ENCODE measurements around the gene KAZN. TPM values are rescaled to one million over a fixed set of nuclear protein-coding genes. Genes with fewer than 3 reads are reported as not detected.
A peak's percentile ranks its signal among the peaks of the same experiment; 100 is the strongest.

The KAZN gene
- total and polyA plus RNA-seq, 2 donors (not counting 1 experiment from before 2014, with no cell fraction given), result 3.4 to 5.0 TPM

DNA sequence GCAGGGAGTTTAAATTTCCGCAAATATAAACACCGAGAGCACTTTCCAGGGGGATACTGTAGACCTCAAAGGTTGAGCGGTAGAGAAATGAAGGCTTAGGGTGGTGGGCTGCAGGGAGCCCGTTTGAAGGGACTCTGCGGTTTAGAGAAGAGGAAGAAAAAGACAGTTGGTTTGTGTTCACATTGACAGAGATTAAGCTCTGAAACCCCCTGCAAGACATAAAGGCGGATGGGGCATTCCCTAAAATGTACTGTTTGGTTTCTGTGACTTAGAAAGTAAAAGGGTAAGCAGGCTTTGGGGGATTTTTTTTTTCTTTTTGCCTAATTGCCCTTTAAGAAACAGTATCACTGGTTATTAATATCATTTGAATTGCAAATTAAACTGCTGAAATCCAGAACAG is 1.3 kb downstream of the KAZN start:
- no peaks in the 10 kb centered on the region for H3K9me3 ChIP-seq (ENCODE audit: control insufficient read depth, insufficient read depth, low read depth, low read length)
- H3K4me3 ChIP-seq (replicated peaks in 1 of 4; ENCODE audit: control extremely low read depth in 1 of 4, insufficient read depth in 1 of 4, low read depth in 3 of 4, low read length in 4 of 4), result peak overlapping the region in 3 of 4 experiments; percentile 46 to 61 (median 51)
- H4K20me1 ChIP-seq (ENCODE audit: control insufficient read depth, extremely low read depth, insufficient read depth, low read length), result no peaks in the 10 kb centered on the region
- TF ChIP-seq, protein P1, sequence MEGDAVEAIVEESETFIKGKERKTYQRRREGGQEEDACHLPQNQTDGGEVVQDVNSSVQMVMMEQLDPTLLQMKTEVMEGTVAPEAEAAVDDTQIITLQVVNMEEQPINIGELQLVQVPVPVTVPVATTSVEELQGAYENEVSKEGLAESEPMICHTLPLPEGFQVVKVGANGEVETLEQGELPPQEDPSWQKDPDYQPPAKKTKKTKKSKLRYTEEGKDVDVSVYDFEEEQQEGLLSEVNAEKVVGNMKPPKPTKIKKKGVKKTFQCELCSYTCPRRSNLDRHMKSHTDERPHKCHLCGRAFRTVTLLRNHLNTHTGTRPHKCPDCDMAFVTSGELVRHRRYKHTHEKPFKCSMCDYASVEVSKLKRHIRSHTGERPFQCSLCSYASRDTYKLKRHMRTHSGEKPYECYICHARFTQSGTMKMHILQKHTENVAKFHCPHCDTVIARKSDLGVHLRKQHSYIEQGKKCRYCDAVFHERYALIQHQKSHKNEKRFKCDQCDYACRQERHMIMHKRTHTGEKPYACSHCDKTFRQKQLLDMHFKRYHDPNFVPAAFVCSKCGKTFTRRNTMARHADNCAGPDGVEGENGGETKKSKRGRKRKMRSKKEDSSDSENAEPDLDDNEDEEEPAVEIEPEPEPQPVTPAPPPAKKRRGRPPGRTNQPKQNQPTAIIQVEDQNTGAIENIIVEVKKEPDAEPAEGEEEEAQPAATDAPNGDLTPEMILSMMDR (conservative IDR thresholded peaks at IDR 0.05 in 1 of 2, IDR thresholded peaks at IDR 0.05 in 1 of 2; ENCODE audit: low read depth in 1 of 2, low read length in 2 of 2), result no peak
- no peak for TF ChIP-seq EZH2 (IDR thresholded peaks at IDR 0.05; ENCODE audit: low read length, missing control alignments)
- H3K27me3 ChIP-seq (ENCODE audit: control insufficient read depth, insufficient read depth, low read length), result peaks cover 15% of the 10 kb centered on the region
- no peak overlapping the region for H3K27ac ChIP-seq (ENCODE audit: insufficient read depth, low read length)
- H3K79me2 ChIP-seq (ENCODE audit: control insufficient read depth, insufficient read depth, low read length), result no peaks in the 10 kb centered on the region
- H3K4me2 ChIP-seq (ENCODE audit: extremely low read depth, insufficient read depth, low read length), result peak overlapping the region; percentile 82
- no peak overlapping the region for H3K9ac ChIP-seq (ENCODE audit: insufficient read depth, low read length)
- DNase-seq (ENCODE audit: low read depth in 2 of 2), result no peak
- no peaks in the 10 kb centered on the region for H3K36me3 ChIP-seq (ENCODE audit: control insufficient read depth, insufficient read depth, low read length)
- no peaks in the 10 kb centered on the region for H3K4me1 ChIP-seq (ENCODE audit: control insufficient read depth, extremely low read depth, insufficient read depth, low read length)
- H2AFZ ChIP-seq (ENCODE audit: low read length), result no peak overlapping the region

DNA sequence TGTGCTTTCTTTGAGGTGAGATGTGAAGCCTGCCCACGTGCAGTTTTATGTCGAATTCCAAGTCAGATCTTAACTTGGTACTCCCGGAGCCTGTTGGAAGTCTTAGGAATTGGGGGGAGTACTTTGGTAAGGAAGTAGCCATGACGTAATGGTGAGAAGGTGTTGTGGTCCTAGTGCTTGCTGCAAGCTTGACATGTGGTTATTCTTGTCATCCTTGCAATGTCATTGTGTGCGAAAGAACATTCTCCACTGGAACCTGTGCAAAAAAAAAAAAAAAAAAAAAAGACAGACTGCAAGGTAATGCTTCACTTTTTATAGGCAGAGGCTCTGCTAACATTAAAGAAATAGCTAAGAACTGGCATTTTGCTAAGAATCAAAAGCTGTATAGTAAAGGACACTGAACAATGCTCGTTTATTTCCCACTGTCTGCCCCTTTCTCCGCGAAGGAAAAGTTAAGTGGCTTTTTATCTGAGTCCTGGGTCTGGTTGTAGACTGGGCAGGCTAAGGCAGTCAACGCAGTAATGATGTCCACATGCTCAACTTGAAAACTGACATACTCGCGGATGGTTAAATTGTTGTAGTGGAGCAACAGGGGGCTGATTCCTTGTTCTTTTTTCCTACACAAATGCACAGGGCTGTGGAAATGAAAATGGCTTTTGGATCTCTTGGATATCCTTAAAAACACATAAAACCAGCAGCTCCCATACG is 2.1 kb downstream of the KAZN start:
- no peaks in the 10 kb centered on the region for H3K9me3 ChIP-seq (ENCODE audit: control insufficient read depth, insufficient read depth, low read depth, low read length)
- H3K27me3 ChIP-seq (ENCODE audit: control insufficient read depth, insufficient read depth, low read length), result peaks cover 15% of the 10 kb centered on the region
- peak overlapping the region in 1 of 4 experiments; percentile 61 for H3K4me3 ChIP-seq (replicated peaks in 1 of 4; ENCODE audit: control extremely low read depth in 1 of 4, insufficient read depth in 1 of 4, low read depth in 3 of 4, low read length in 4 of 4)
- no peaks in the 10 kb centered on the region for H3K79me2 ChIP-seq (ENCODE audit: control insufficient read depth, insufficient read depth, low read length)
- no peaks in the 10 kb centered on the region for H4K20me1 ChIP-seq (ENCODE audit: control insufficient read depth, extremely low read depth, insufficient read depth, low read length)
- no peak for DNase-seq (ENCODE audit: low read depth in 2 of 2)
- no peak overlapping the region for H3K27ac ChIP-seq (ENCODE audit: insufficient read depth, low read length)
- no peak overlapping the region for H3K9ac ChIP-seq (ENCODE audit: insufficient read depth, low read length)
- no peak overlapping the region for H2AFZ ChIP-seq (ENCODE audit: low read length)
- no peak overlapping the region for H3K4me2 ChIP-seq (ENCODE audit: extremely low read depth, insufficient read depth, low read length)
- H3K4me1 ChIP-seq (ENCODE audit: control insufficient read depth, extremely low read depth, insufficient read depth, low read length), result no peaks in the 10 kb centered on the region
- no peak for TF ChIP-seq EZH2 (IDR thresholded peaks at IDR 0.05; ENCODE audit: low read length, missing control alignments)
- TF ChIP-seq, protein P1 (conservative IDR thresholded peaks at IDR 0.05 in 1 of 2, IDR thresholded peaks at IDR 0.05 in 1 of 2; ENCODE audit: low read depth in 1 of 2, low read length in 2 of 2), result no peak
- H3K36me3 ChIP-seq (ENCODE audit: control insufficient read depth, insufficient read depth, low read length), result no peaks in the 10 kb centered on the region

DNA sequence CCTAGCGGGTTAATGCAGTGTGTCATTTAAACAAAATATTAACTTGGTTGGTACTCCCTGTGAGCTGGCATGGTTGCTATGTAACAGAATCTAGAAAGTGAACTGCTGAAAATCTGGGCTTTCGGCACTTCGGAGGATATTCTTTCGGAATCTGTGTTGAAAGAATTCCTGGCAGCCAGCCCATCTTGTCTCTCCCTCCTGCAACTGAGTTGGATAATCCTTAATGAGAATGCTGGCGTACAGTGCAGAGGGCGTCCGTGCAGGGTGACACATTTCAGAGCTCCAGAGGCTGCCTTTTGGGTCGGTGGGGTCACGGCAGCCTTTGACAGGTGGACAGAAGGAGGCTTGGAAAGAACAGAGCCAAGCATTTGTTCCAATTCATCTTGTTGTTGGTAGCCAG is 3.7 kb downstream of the KAZN start:
- Histone ChIP-seq H4K20me1 (ENCODE audit: control insufficient read depth, extremely low read depth, insufficient read depth, low read length) (no peaks in the 10 kb centered on the region), H3K4me1 (ENCODE audit: control insufficient read depth, extremely low read depth, insufficient read depth, low read length) (no peaks in the 10 kb centered on the region), H3K36me3 (ENCODE audit: control insufficient read depth, insufficient read depth, low read length) (no peaks in the 10 kb centered on the region), H3K27ac (ENCODE audit: insufficient read depth, low read length) (no peak overlapping the region), H3K9ac (ENCODE audit: insufficient read depth, low read length) (no peak overlapping the region), H3K4me3 (replicated peaks in 1 of 4; ENCODE audit: control extremely low read depth in 1 of 4, insufficient read depth in 1 of 4, low read depth in 3 of 4, low read length in 4 of 4) (no peak overlapping the region), H3K9me3 (ENCODE audit: control insufficient read depth, insufficient read depth, low read depth, low read length) (no peaks in the 10 kb centered on the region), H3K79me2 (ENCODE audit: control insufficient read depth, insufficient read depth, low read length) (no peaks in the 10 kb centered on the region), H3K27me3 (ENCODE audit: control insufficient read depth, insufficient read depth, low read length) (peaks cover 13% of the 10 kb centered on the region), H3K4me2 (ENCODE audit: extremely low read depth, insufficient read depth, low read length) (no peak overlapping the region), H2AFZ (ENCODE audit: low read length) (no peak overlapping the region)
- peak; percentile 36 to 51 for DNase-seq (ENCODE audit: low read depth in 2 of 2)
- no peak for TF ChIP-seq EZH2 (IDR thresholded peaks at IDR 0.05; ENCODE audit: low read length, missing control alignments)
- TF ChIP-seq, protein P1 (conservative IDR thresholded peaks at IDR 0.05 in 1 of 2, IDR thresholded peaks at IDR 0.05 in 1 of 2; ENCODE audit: low read depth in 1 of 2, low read length in 2 of 2), result no peak

All from fibroblast of lung (primary cell).